Erythroblast (primary cell): ENCODE results near the gene ERH.

Source experiments
- DNase-seq, 2 experiments: peaks; one replicate each; lab custom pipeline; 2025; lab: John Stamatoyannopoulos, UW
- GATA1 ChIP-seq: IDR thresholded peaks from 2 replicates; pipeline ENCODE4 v1.6.1; 2011; ENCODE audit warnings: low read depth, mild to moderate bottlenecking, control low read depth, low read length, moderate library complexity
- POLR2A ChIP-seq: IDR thresholded peaks from 2 replicates; pipeline ENCODE4 v1.6.1; 2011; ENCODE audit warnings: mild to moderate bottlenecking, low read length

The ERH gene

GRCh38 chr14:69335371-69335771 is 62.7 kb downstream of the ERH start:
- DNase-seq, result no peak

GRCh38 chr14:69334576-69334975 is 63.5 kb downstream of the ERH start:
- no peak for DNase-seq
- no peak for TF ChIP-seq POLR2A
- TF ChIP-seq GATA1, result no peak

More at GRCh38 chr14:69335371-69335771, 62.7 kb downstream of the ERH start:
- TF ChIP-seq POLR2A, result no peak
- TF ChIP-seq GATA1, result no peak

- TF ChIP-seq GATA1 (no peak), POLR2A (no peak)
- no peak for DNase-seq
Measured at GRCh38 chr14:69333791-69334337, 64.2 kb downstream of the ERH start.

GRCh38 chr14:69332782-69333395 is 65.2 kb downstream of the ERH start:
- no peak for TF ChIP-seq GATA1
- TF ChIP-seq POLR2A, result no peak
- DNase-seq, result no peak

- DNase-seq, result no peak
- no peak for TF ChIP-seq GATA1
- TF ChIP-seq POLR2A, result no peak
Measured at GRCh38 chr14:69331206-69331605, 66.9 kb downstream of the ERH start.
